ENCODE results near the gene LGI4. TPM values are rescaled to one million over a fixed set of nuclear protein-coding genes. Genes with fewer than 3 reads are reported as not detected.

LGI4 gene
- total RNA-seq, 1 experiment from 2014 or later, result 3.2 TPM

DNA sequence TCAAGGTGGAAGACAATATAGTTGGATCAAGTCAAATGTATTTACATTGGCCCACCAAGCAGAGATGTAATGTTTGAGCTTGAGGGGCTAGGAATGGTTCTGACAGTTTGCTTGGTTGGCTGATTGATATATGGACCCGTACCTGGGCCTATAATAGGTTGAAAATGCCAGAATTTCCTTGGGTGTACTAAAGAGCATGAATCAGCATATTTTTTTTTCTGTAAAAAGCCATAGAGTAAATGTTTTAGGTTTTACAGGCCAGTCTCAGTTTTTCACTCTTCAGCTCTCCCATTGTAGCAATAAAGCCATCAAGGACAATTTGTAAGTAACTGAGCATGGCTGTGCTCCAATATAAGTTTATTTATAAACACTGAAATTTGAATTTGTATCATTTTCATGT is 46.5 kb upstream of the LGI4 start:
- H3K23me2 ChIP-seq (ENCODE audit: insufficient read length, low read depth, low read length, poor library complexity, severe bottlenecking), result no peaks in the 10 kb centered on the region
- no peak overlapping the region for H3K56ac ChIP-seq (ENCODE audit: insufficient read length, low read depth, low read length)
- peaks cover 0 to 8% (median 3%) of the 10 kb centered on the region in 3 experiments; a peak in 3 of 7 replicates for H3K36me3 Mint-ChIP-seq (ENCODE audit: insufficient read depth in 1 of 3, low read depth in 3 of 3)
- no peaks in the 10 kb centered on the region for H4K20me1 ChIP-seq (ENCODE audit: control insufficient read depth, insufficient read depth, insufficient read length)
- DNase-seq, result no peak
- no peak overlapping the region for H3T11ph ChIP-seq (ENCODE audit: low read length)
- no peaks in the 10 kb centered on the region; the same call in 1 of the 2 replicates for H3K27me3 ChIP-seq (ENCODE audit: insufficient read depth, low read length)
- WGBS (ENCODE audit: extremely low coverage, insufficient read length, low lambda C conversion rate), result no CpG with 5 or more reads among the region's 1 CpG
- H2BK120ac ChIP-seq (ENCODE audit: low read depth, low read length, poor library complexity, severe bottlenecking), result no peak overlapping the region
- H2AK5ac ChIP-seq (ENCODE audit: insufficient read length, low read length), result no peak overlapping the region
- no peak overlapping the region for H3K9ac ChIP-seq (ENCODE audit: extremely low read depth, insufficient read length, low read length)
- peaks cover 7% of the 10 kb centered on the region for H3K27me3 Mint-ChIP-seq (ENCODE audit: low read depth)
- H2BK20ac ChIP-seq (ENCODE audit: low read depth, low read length, poor library complexity, severe bottlenecking), result no peak overlapping the region
- H4K8ac ChIP-seq (replicated peaks; ENCODE audit: insufficient read length, low read depth, low read length), result no peak overlapping the region
- TF ChIP-seq, protein P1, sequence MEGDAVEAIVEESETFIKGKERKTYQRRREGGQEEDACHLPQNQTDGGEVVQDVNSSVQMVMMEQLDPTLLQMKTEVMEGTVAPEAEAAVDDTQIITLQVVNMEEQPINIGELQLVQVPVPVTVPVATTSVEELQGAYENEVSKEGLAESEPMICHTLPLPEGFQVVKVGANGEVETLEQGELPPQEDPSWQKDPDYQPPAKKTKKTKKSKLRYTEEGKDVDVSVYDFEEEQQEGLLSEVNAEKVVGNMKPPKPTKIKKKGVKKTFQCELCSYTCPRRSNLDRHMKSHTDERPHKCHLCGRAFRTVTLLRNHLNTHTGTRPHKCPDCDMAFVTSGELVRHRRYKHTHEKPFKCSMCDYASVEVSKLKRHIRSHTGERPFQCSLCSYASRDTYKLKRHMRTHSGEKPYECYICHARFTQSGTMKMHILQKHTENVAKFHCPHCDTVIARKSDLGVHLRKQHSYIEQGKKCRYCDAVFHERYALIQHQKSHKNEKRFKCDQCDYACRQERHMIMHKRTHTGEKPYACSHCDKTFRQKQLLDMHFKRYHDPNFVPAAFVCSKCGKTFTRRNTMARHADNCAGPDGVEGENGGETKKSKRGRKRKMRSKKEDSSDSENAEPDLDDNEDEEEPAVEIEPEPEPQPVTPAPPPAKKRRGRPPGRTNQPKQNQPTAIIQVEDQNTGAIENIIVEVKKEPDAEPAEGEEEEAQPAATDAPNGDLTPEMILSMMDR (conservative IDR thresholded peaks at IDR 0.05), result no peak
- H2BK5ac ChIP-seq (ENCODE audit: insufficient read length, low read length), result no peak overlapping the region
- H3K4ac ChIP-seq (ENCODE audit: low read depth, low read length), result no peak overlapping the region
- peaks cover 8 to 14% of the 10 kb centered on the region in 2 experiments for H3K9me3 Mint-ChIP-seq
- H3K14ac ChIP-seq (ENCODE audit: insufficient read depth, low read length), result no peak overlapping the region
- no peak overlapping the region for H2AFZ ChIP-seq (ENCODE audit: low read length)
- H4K91ac ChIP-seq (ENCODE audit: insufficient read length, low read depth, low read length), result no peak overlapping the region
- H3K23ac ChIP-seq (ENCODE audit: insufficient read length, low read depth, low read length), result no peak overlapping the region
- H3K4me1 ChIP-seq (ENCODE audit: insufficient read depth, low read length), result no peaks in the 10 kb centered on the region
- no peaks in the 10 kb centered on the region for H3K9me3 ChIP-seq (ENCODE audit: control insufficient read depth, low read depth, low read length)
- no peak overlapping the region for H3K4me3 Mint-ChIP-seq
- H3K27ac Mint-ChIP-seq, result no peak overlapping the region
- no peak overlapping the region for H3K27ac ChIP-seq (ENCODE audit: insufficient read length, low read depth, low read length)
- H3K79me1 ChIP-seq (ENCODE audit: insufficient read depth, low read depth, low read length, poor library complexity, severe bottlenecking), result no peaks in the 10 kb centered on the region
- no peaks in the 10 kb centered on the region for H3K79me2 ChIP-seq (ENCODE audit: insufficient read depth, low read length)
- H3K18ac ChIP-seq (ENCODE audit: insufficient read length, low read depth, low read length), result no peak overlapping the region
- no peak overlapping the region for H2BK15ac ChIP-seq (ENCODE audit: low read depth, low read length)
- H2BK12ac ChIP-seq (ENCODE audit: insufficient read length, low read depth, low read length), result no peak overlapping the region
- H3K4me1 Mint-ChIP-seq, result peaks cover 0 to 3% of the 10 kb centered on the region in 2 experiments; a peak in 2 of 4 replicates
- no peak overlapping the region for H4K5ac ChIP-seq (ENCODE audit: insufficient read length, low read depth, low read length)
- no peak overlapping the region for H3K4me2 ChIP-seq (ENCODE audit: insufficient read depth, insufficient read length, low read length)
